GM19023 (cell line): ENCODE data around the gene TMEM163.
"Not testable (repeated sequence)": the region's sequence is repeated elsewhere in the genome, so short reads cannot be mapped to it uniquely, and the experiment has no call there.

Experiments
- ATAC-seq: cut with Tn5 transposase; IDR thresholded peaks from one replicate; pipeline ENCODE4 v1.9.1; 2021; ENCODE audit warnings: mild to moderate bottlenecking, moderate library complexity; ENCODE audit not compliant: unreplicated experiment

The TMEM163 gene

GRCh38 chr2:134583462-134583861, 135.3 kb downstream of the TMEM163 start:
- ATAC-seq = no peak

- peak; percentile 46 for ATAC-seq
These were observed 136.3 kb downstream of the TMEM163 start for GRCh38 chr2:134582547-134582899.

GRCh38 chr2:134581877-134582546, 136.8 kb downstream of the TMEM163 start:
- ATAC-seq = peak; percentile 76

GRCh38 chr2:134578316-134578715, 140.5 kb downstream of the TMEM163 start:
- ATAC-seq = no peak

- no peak for ATAC-seq
These were observed 142.3 kb downstream of the TMEM163 start for GRCh38 chr2:134576478-134576877.

GRCh38 chr2:134575888-134576287, 142.9 kb downstream of the TMEM163 start:
- no peak for ATAC-seq

GRCh38 chr2:134574611-134575330, 144.0 kb downstream of the TMEM163 start:
- ATAC-seq = no peak

- ATAC-seq = no peak
These were observed 145.1 kb downstream of the TMEM163 start for GRCh38 chr2:134573724-134574123.

- ATAC-seq = no peak
These were observed 145.8 kb downstream of the TMEM163 start for GRCh38 chr2:134573085-134573370.

GRCh38 chr2:134572314-134573084, 146.3 kb downstream of the TMEM163 start:
- ATAC-seq = no peak

- ATAC-seq = no peak
These were observed 148.1 kb downstream of the TMEM163 start for GRCh38 chr2:134570676-134571075.

- ATAC-seq = no peak
These were observed 150.4 kb downstream of the TMEM163 start for GRCh38 chr2:134568413-134568812.

- ATAC-seq = no peak
These were observed 151.1 kb downstream of the TMEM163 start for GRCh38 chr2:134567666-134568065.

GRCh38 chr2:134564955-134565354, 153.8 kb downstream of the TMEM163 start:
- ATAC-seq = not testable (repeated sequence)

GRCh38 chr2:134564549-134564948, 154.3 kb downstream of the TMEM163 start:
- ATAC-seq = no peak

- ATAC-seq = no peak
These were observed 160.5 kb downstream of the TMEM163 start for GRCh38 chr2:134558208-134558830.

GRCh38 chr2:134555411-134555810, 163.4 kb downstream of the TMEM163 start:
- ATAC-seq = no peak

- no peak for ATAC-seq
These were observed 165.1 kb downstream of the TMEM163 start for GRCh38 chr2:134553657-134554056.

GRCh38 chr2:134550566-134551164, 168.1 kb downstream of the TMEM163 start:
- no peak for ATAC-seq

- no peak for ATAC-seq
These were observed 169.7 kb downstream of the TMEM163 start for GRCh38 chr2:134549104-134549503.

- no peak for ATAC-seq
These were observed 177.8 kb downstream of the TMEM163 start for GRCh38 chr2:134540990-134541389.
